ENCODE results near the gene GSK3B. TPM values are rescaled to one million over a fixed set of nuclear protein-coding genes. Genes with fewer than 3 reads are reported as not detected.

Gene GSK3B
- total RNA-seq, 1 donor from 2014 or later, result 66.8 TPM

- no peak for DNase-seq (ENCODE audit: extremely low read depth, low read depth, low spot score)
Measured at GRCh38 chr3:119945291-119945690, 149.0 kb downstream of the GSK3B start.

- no peak for DNase-seq (ENCODE audit: extremely low read depth, low read depth, low spot score)
Measured at GRCh38 chr3:119944091-119944490, 150.2 kb downstream of the GSK3B start.

GRCh38 chr3:119939077-119939476 lies 155.2 kb downstream of the GSK3B start:
- DNase-seq (ENCODE audit: extremely low read depth, low read depth, low spot score), result no peak

- no peak for DNase-seq (ENCODE audit: extremely low read depth, low read depth, low spot score)
Measured at GRCh38 chr3:119937229-119937628, 157.0 kb downstream of the GSK3B start.

GRCh38 chr3:119934249-119934648 lies 160.0 kb downstream of the GSK3B start:
- DNase-seq (ENCODE audit: extremely low read depth, low read depth, low spot score), result no peak

GRCh38 chr3:119933207-119933606 lies 161.0 kb downstream of the GSK3B start:
- DNase-seq (ENCODE audit: extremely low read depth, low read depth, low spot score), result no peak

GRCh38 chr3:119930286-119930685 lies 164.0 kb downstream of the GSK3B start:
- no peak for DNase-seq (ENCODE audit: extremely low read depth, low read depth, low spot score)

- DNase-seq (ENCODE audit: extremely low read depth, low read depth, low spot score), result no peak
Measured at GRCh38 chr3:119927190-119927589, 167.1 kb downstream of the GSK3B start.

- DNase-seq (ENCODE audit: extremely low read depth, low read depth, low spot score), result no peak
Measured at GRCh38 chr3:119924111-119925094, 169.8 kb downstream of the GSK3B start.

GRCh38 chr3:119918992-119919933 lies 175.0 kb downstream of the GSK3B start:
- no peak for DNase-seq (ENCODE audit: extremely low read depth, low read depth, low spot score)

GRCh38 chr3:119913021-119913420 lies 181.2 kb downstream of the GSK3B start:
- DNase-seq (ENCODE audit: extremely low read depth, low read depth, low spot score), result no peak

GRCh38 chr3:119912220-119912619 lies 182.0 kb downstream of the GSK3B start:
- no peak for DNase-seq (ENCODE audit: extremely low read depth, low read depth, low spot score)

GRCh38 chr3:119911748-119912147 lies 182.5 kb downstream of the GSK3B start:
- DNase-seq (ENCODE audit: extremely low read depth, low read depth, low spot score), result no peak

GRCh38 chr3:119902061-119902460 lies 192.2 kb downstream of the GSK3B start:
- no peak for DNase-seq (ENCODE audit: extremely low read depth, low read depth, low spot score)

- DNase-seq (ENCODE audit: extremely low read depth, low read depth, low spot score), result no peak
Measured at GRCh38 chr3:119901148-119901547, 193.1 kb downstream of the GSK3B start.

- DNase-seq (ENCODE audit: extremely low read depth, low read depth, low spot score), result no peak
Measured at GRCh38 chr3:119899192-119899511, 195.1 kb downstream of the GSK3B start.

GRCh38 chr3:119898478-119899191 lies 195.6 kb downstream of the GSK3B start:
- no peak for DNase-seq (ENCODE audit: extremely low read depth, low read depth, low spot score)

- no peak for DNase-seq (ENCODE audit: extremely low read depth, low read depth, low spot score)
Measured at GRCh38 chr3:119894195-119894594, 200.1 kb downstream of the GSK3B start.

- no peak for DNase-seq (ENCODE audit: extremely low read depth, low read depth, low spot score)
Measured at GRCh38 chr3:119893769-119894168, 200.5 kb downstream of the GSK3B start.

GRCh38 chr3:119891944-119892721 lies 202.1 kb downstream of the GSK3B start:
- peak; percentile 65 for DNase-seq (ENCODE audit: extremely low read depth, low read depth, low spot score)

All from glomerular endothelial cell (primary cell).